A549 (cell line): ENCODE measurements around the gene F13B. TPM values are rescaled to one million over a fixed set of nuclear protein-coding genes. Genes with fewer than 3 reads are reported as not detected.
"Not testable (repeated sequence)": the region's sequence is repeated elsewhere in the genome, so short reads cannot be mapped to it uniquely, and the experiment has no call there.

Source experiments
- ATAC-seq, 2 experiments: fragments of 200-7000 bp in 1 of 2; fragments of >200 bp in 1 of 2; cut with Nextera tagmentation in 1 of 2; cut with Tn5 transposase in 1 of 2; 3 replicates each; pipeline versions ENCODE4 v1.8.0 to v1.9.1; 2018 to 2020; ENCODE audit warnings: mild to moderate bottlenecking in 1 of 2, moderate library complexity in 1 of 2
- CTCF ChIA-PET: fragments of 300-600 bp; sonication (Branson Sonifier 250); formaldehyde crosslinking; extraction: SDS; loops from one replicate; lab custom pipeline; 2021; ENCODE audit warnings: antibody characterized with exemption, inconsistent platforms; lab: Yijun Ruan, JAX
- POLR2A ChIA-PET: fragments of 350-600 bp; formaldehyde crosslinking; extraction: SDS; loops from one replicate; lab custom pipeline; 2021; ENCODE audit warnings: antibody characterized with exemption, inconsistent platforms; lab: Yijun Ruan, JAX
- DNase-seq, 2 experiments: peaks; one replicate each; pipeline versions ENCODE4 v3.0.0 to v3.0.0-alpha.2; 2011 to 2016; ENCODE audit warnings: low read depth in 1 of 2, low spot score in 1 of 2
- FAIRE-seq: peaks from 2 replicates; lab custom pipeline; 2011; peaks lifted over from hg19 to GRCh38; lab: Jason Lieb, UNC
- H3K27ac ChIP-seq, 2 experiments: fragments of >200 bp; sonication (Bioruptor Twin); formaldehyde crosslinking; 3 replicates each; pipeline ENCODE4 v1.5.1; 2016 to 2017
- H3K4me1 ChIP-seq: fragments of >200 bp; sonication (Bioruptor Twin); formaldehyde crosslinking; 3 replicates; pipeline ENCODE4 v1.6.1; 2016
- H3K4me2 ChIP-seq: fragments of >200 bp; sonication (Bioruptor Twin); formaldehyde crosslinking; 3 replicates; pipeline ENCODE4 v1.6.1; 2016
- H3K4me3 ChIP-seq: fragments of >200 bp; sonication (Bioruptor Twin); formaldehyde crosslinking; 3 replicates; pipeline ENCODE4 v1.5.1; 2016
- H3K9me3 ChIP-seq: fragments of >200 bp; sonication (Bioruptor Twin); formaldehyde crosslinking; 3 replicates; pipeline ENCODE4 v1.6.1; 2016
- CHD2 ChIP-seq: fragments of 150-350 bp; IDR thresholded peaks from 2 replicates; pipeline ENCODE4 v1.6.1; 2014; ENCODE audit warnings: low read length; ENCODE audit not compliant: partially characterized antibody
- EHF ChIP-seq: fragments of 250-450 bp; sonication (Bioruptor Pico); IDR thresholded peaks from 2 replicates; pipeline ENCODE4 v1.5.0; 2020; ENCODE audit warnings: mild to moderate bottlenecking
- FOSL2 ChIP-seq, 2 experiments: fragments of 450-650 bp in 1 of 2; fragments of >200 bp in 1 of 2; sonication (Bioruptor Twin) in 1 of 2; formaldehyde crosslinking; IDR thresholded peaks; 2 replicates each; pipeline versions ENCODE4 v1.5.0 to v1.6.1; 2016 to 2020; ENCODE audit warnings: mild to moderate bottlenecking in 1 of 2, moderate library complexity in 1 of 2
- FOXS1 ChIP-seq: fragments of 250-450 bp; sonication (Bioruptor Pico); IDR thresholded peaks from 2 replicates; pipeline ENCODE4 v1.5.0; 2020; ENCODE audit warnings: mild to moderate bottlenecking, moderate library complexity
- GATA3 ChIP-seq: IDR thresholded peaks from 2 replicates; pipeline ENCODE4 v1.6.1; 2012; ENCODE audit warnings: borderline replicate concordance
- HOXB5 ChIP-seq: fragments of 250-450 bp; sonication (Bioruptor Pico); IDR thresholded peaks from 2 replicates; pipeline ENCODE4 v1.5.0; 2020; ENCODE audit warnings: mild to moderate bottlenecking, moderate library complexity
- JUN ChIP-seq, 2 experiments: fragments of >200 bp; sonication (Bioruptor Twin); formaldehyde crosslinking; IDR thresholded peaks; 2 replicates in 1 of 2; 3 replicates in 1 of 2; pipeline ENCODE4 v1.6.1; 2016 to 2017
- MAFK ChIP-seq: fragments of 450-650 bp; IDR thresholded peaks from 2 replicates; pipeline ENCODE4 v1.6.1; 2014; ENCODE audit not compliant: partially characterized antibody
- MAZ ChIP-seq: fragments of 150-350 bp; IDR thresholded peaks from 2 replicates; pipeline ENCODE4 v1.6.1; 2014; ENCODE audit warnings: antibody characterized with exemption, low read depth, low read length, borderline replicate concordance
- NFE2L2 ChIP-seq: fragments of 150-350 bp; conservative IDR thresholded peaks from 2 replicates; pipeline ENCODE4 v1.6.1; 2014; ENCODE audit warnings: low read length
- NR3C1 ChIP-seq: fragments of >200 bp; sonication (Bioruptor Twin); formaldehyde crosslinking; IDR thresholded peaks from 3 replicates; pipeline ENCODE4 v1.6.1; 2017
- PHF8 ChIP-seq: fragments of 200-600 bp; sonication (generic); IDR thresholded peaks from 2 replicates; pipeline ENCODE4 v1.6.1; 2016; ENCODE audit warnings: low read depth, mild to moderate bottlenecking, antibody characterized with exemption, moderate library complexity, borderline replicate concordance
- RARB ChIP-seq: fragments of 250-450 bp; sonication (Bioruptor Pico); IDR thresholded peaks from 2 replicates; pipeline ENCODE4 v1.8.0; 2021; ENCODE audit warnings: mild to moderate bottlenecking, moderate library complexity
- RNF2 ChIP-seq: fragments of 200-600 bp; sonication (generic); IDR thresholded peaks from 2 replicates; pipeline ENCODE4 v1.6.1; 2016; ENCODE audit warnings: low read depth, mild to moderate bottlenecking, antibody characterized with exemption, moderate library complexity, borderline replicate concordance
- ZSCAN20 ChIP-seq: fragments of 250-450 bp; sonication (Bioruptor Pico); IDR thresholded peaks from 2 replicates; pipeline ENCODE4 v1.8.0; 2022; ENCODE audit warnings: mild to moderate bottlenecking, moderate library complexity
- WGBS: methylation state at CpG from one replicate; pipeline ENCODE4 v1.1.6; 2017; ENCODE audit errors: missing lambda C conversion rate; 5-methylcytosine and 5-hydroxymethylcytosine counted together
- polyA plus RNA-seq, 4 experiments: library from polyadenylated mRNA; depleted of rRNA in 3 of 4; stranded (reverse); fragments of >200 nt; fragmentation: RNase III in 1 of 4; extraction: RNeasy Plus Mini Kit Qiagen cat#74134 plus additional on column Dnase treatment in 1 of 4; gene quantifications; 2 replicates in 3 of 4; 3 replicates in 1 of 4; pipeline ENCODE4 v1.2.3, GENCODE V29; 2011 to 2017
- TF ChIP-seq, protein P1 (sequence below): fragments of >200 bp; sonication (Bioruptor Twin); formaldehyde crosslinking; IDR thresholded peaks from 3 replicates; pipeline ENCODE4 v1.6.1; 2016
- TF ChIP-seq, protein P2 (sequence below): IDR thresholded peaks from 2 replicates; pipeline ENCODE4 v1.6.1; 2012
- TF ChIP-seq, protein P3 (sequence below): fragments of 250-450 bp; sonication (Bioruptor Pico); IDR thresholded peaks from 2 replicates; pipeline ENCODE4 v1.5.0; 2020; ENCODE audit warnings: low read depth, mild to moderate bottlenecking, moderate library complexity

F13B gene
- polyA plus RNA-seq, 2 of the 4 experiments (the other 2 are of a cell fraction), result 0.19 to 0.75 TPM

DNA sequence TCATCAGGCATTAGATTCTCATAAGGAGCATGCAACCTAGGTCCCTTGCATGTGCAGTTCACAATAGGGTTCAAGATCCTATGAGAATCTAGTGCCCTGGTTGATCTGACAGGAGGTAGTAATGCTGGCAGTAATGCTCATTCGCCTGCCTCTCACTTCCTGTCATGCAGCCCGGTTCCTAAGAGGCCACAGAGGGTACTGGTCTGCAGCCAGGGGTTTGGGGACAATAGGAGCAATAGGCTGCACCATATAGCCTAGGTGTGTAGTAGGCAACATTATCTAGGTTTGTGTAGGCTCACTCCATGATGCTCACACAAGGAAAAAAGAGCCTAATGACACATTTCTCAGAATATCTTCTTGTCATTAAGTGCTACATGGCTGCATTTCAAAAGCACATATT lies 63.9 kb downstream of the F13B start:
- CTCF ChIA-PET, result no interaction called here
- POLR2A ChIA-PET, result no interaction called here
- no peak for ATAC-seq
- WGBS, result 29% methylated on average over 2 of the region's 2 CpGs
- Histone ChIP-seq H3K4me2 (no peak overlapping the region), H3K9me3 (no peaks in the 10 kb centered on the region), H3K4me1 (no peaks in the 10 kb centered on the region), H3K4me3 (no peak overlapping the region), H3K27ac (no peak overlapping the region)
- no peak for FAIRE-seq
- no peak for DNase-seq
- TF ChIP-seq CHD2 (no peak), ZSCAN20 (CRISPR knock-in tag) (no peak), EHF (CRISPR knock-in tag) (no peak), MAZ (no peak)

DNA sequence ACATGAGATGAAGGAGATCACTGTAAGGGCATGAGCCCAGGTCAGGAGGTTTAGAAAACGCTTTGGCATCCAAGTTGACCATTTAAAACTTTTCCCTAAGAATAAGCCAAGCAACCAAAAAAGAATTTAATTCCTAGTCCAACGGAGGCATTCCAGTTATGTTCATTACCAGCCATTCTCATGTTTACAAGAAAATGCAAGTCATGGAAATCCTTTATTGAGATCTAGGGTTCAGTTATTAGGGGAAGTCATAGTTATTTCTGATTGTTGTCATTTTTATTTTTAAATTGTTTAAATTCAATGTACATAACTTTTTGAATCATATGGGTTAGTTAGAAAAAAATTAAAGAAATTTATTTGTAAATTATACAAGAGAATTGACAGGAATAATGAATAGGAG lies 65.2 kb downstream of the F13B start:
- WGBS, result 63% methylated on average over 2 of the region's 2 CpGs
- Histone ChIP-seq H3K27ac (no peak overlapping the region), H3K4me3 (no peak overlapping the region), H3K4me2 (no peak overlapping the region), H3K9me3 (no peaks in the 10 kb centered on the region), H3K4me1 (no peaks in the 10 kb centered on the region)
- DNase-seq (no peak), ATAC-seq (no peak), FAIRE-seq (no peak)
- ChIA-PET CTCF (no interaction called here), POLR2A (no interaction called here)
- no peak for TF ChIP-seq HOXB5 (CRISPR knock-in tag)
- TF ChIP-seq, protein P1, sequence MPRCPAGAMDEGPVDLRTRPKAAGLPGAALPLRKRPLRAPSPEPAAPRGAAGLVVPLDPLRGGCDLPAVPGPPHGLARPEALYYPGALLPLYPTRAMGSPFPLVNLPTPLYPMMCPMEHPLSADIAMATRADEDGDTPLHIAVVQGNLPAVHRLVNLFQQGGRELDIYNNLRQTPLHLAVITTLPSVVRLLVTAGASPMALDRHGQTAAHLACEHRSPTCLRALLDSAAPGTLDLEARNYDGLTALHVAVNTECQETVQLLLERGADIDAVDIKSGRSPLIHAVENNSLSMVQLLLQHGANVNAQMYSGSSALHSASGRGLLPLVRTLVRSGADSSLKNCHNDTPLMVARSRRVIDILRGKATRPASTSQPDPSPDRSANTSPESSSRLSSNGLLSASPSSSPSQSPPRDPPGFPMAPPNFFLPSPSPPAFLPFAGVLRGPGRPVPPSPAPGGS, result no peak
- TF ChIP-seq, protein P2, sequence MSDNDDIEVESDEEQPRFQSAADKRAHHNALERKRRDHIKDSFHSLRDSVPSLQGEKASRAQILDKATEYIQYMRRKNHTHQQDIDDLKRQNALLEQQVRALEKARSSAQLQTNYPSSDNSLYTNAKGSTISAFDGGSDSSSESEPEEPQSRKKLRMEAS, result no peak
- peak; percentile 87 for TF ChIP-seq NFE2L2
- TF ChIP-seq, protein P3, sequence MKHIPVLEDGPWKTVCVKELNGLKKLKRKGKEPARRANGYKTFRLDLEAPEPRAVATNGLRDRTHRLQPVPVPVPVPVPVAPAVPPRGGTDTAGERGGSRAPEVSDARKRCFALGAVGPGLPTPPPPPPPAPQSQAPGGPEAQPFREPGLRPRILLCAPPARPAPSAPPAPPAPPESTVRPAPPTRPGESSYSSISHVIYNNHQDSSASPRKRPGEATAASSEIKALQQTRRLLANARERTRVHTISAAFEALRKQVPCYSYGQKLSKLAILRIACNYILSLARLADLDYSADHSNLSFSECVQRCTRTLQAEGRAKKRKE, result no peak
- TF ChIP-seq MAFK, result peak; percentile 50
- TF ChIP-seq GATA3, result no peak

DNA sequence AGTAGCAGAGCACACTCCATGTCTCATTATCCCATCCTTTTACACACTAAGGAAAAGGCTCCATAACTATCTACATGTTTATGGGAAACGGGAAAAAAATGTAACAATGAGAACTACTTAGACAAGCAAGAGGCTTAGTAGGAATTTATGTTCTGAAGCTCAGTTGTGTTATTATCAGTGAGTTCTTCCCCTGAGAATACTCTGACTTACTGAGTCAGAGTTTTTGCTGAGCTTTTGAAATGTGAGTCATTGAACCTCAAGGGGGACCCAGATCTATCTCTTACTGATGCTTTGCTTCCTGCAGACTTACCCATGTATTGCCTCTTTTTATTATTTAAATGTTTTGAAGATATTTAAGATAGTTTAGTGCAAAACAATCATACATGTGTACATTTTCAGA lies 69.6 kb downstream of the F13B start:
- ATAC-seq, result no peak

DNA sequence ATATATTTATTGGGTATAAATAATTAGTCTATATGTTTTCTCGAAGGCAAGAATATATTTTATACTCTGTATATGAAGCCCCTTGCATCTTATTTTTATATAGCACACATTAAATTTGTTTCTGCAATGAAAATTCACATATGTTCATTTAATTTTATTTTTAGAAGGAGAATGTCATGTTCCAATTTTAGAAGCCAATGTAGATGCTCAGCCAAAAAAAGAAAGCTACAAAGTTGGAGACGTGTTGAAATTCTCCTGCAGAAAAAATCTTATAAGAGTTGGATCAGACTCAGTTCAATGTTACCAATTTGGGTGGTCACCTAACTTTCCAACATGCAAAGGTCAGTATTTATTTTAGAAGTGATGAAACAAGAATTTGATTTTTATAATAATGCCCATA lies 73.1 kb downstream of the F13B start:
- 65% methylated on average over 2 of the region's 2 CpGs for WGBS
- CTCF ChIA-PET, result no interaction called here

More for the DNA sequence above, 69.6 kb downstream of the F13B start:
- DNase-seq (no peak), FAIRE-seq (no peak)
- H3K9me3 ChIP-seq, result no peaks in the 10 kb centered on the region
- WGBS, result 85% methylated on average over 1 of the region's 1 CpG
- ChIA-PET CTCF (no interaction called here), POLR2A (no interaction called here)
- no peak overlapping the region for H3K27ac ChIP-seq
- no peak overlapping the region for H3K4me3 ChIP-seq
- TF ChIP-seq FOSL2 (IDR thresholded peaks at IDR 0.05), result no peak
- TF ChIP-seq FOSL2 (CRISPR knock-in tag; IDR thresholded peaks at IDR 0.05), result peak; percentile 17; the same call in 1 of the 2 replicates
- no peak for TF ChIP-seq HOXB5 (CRISPR knock-in tag)
- no peak for TF ChIP-seq RNF2
- no peak for TF ChIP-seq FOXS1 (CRISPR knock-in tag)
- peak; percentile 17 for TF ChIP-seq MAFK
- no peak for TF ChIP-seq NR3C1
- no peaks in the 10 kb centered on the region; the same call in 2 of the 3 replicates for H3K4me1 ChIP-seq
- H3K4me2 ChIP-seq, result no peak overlapping the region

DNA sequence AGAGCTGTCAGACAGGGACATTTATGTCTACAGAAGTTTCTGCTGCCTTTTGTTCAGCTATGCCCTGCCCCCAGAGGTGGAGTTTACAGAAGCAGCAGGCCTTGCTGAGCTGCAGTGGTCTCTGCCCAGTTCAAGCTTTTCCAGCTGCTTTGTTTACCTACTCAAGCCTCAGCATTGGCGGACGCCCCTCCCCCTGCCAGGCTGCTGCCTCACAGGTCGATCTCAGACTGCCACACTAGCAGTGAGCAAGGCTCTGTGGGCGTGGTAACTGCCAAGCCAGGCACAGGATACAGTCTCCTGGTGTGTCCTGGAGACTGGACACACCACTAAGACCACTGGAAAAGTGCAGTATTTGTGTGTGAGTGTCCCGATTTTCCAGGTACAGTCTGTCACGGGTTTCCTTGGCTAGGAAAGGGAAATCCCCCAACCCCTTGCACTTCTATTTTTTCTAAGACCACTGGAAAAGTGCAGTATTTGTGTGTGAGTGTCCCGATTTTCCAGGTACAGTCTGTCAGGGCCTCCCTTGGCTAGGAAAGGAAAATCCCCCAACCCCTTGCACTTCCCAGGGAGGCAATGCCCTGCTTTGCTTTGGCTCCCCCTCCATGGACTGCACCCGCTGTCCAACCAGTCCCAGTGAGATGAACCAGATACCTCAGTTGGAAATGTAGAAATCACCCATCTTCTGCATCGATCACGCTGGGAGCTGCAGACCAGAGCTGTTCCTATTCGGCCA lies 75.0 kb downstream of the F13B start:
- H3K4me1 ChIP-seq, FAIRE-seq, H3K4me3 ChIP-seq, CTCF ChIA-PET, H3K9me3 ChIP-seq, POLR2A ChIA-PET: not testable (repeated sequence)
- WGBS, result 49% methylated on average over 11 of the region's 11 CpGs
- peak overlapping the region in 1 of 2 experiments; percentile 31; a peak in 1 of 6 replicates for H3K27ac ChIP-seq
- DNase-seq, result peak in 1 of 2 experiments; percentile 45
- H3K4me2 ChIP-seq, result peak overlapping the region; percentile 59
- ATAC-seq, result peak in 1 of 2 experiments; percentile 82; a peak in 3 of 6 replicates

More for the DNA sequence above, 73.1 kb downstream of the F13B start:
- no peak for ATAC-seq
- H3K9me3 ChIP-seq, result no peaks in the 10 kb centered on the region
- H3K4me1 ChIP-seq, result peaks cover 4% of the 10 kb centered on the region; the same call in 1 of the 3 replicates
- no peak for DNase-seq
- H3K27ac ChIP-seq, result no peak overlapping the region
- TF ChIP-seq FOSL2 (IDR thresholded peaks at IDR 0.05) (no peak), FOSL2 (CRISPR knock-in tag; IDR thresholded peaks at IDR 0.05) (no peak), JUN (IDR thresholded peaks at IDR 0.05) (no peak), PHF8 (no peak), RARB (CRISPR knock-in tag) (no peak)
- TF ChIP-seq, protein P3, result no peak
- no peak overlapping the region for H3K4me2 ChIP-seq
- POLR2A ChIA-PET, result no interaction called here
- H3K4me3 ChIP-seq, result no peak overlapping the region
- FAIRE-seq, result no peak
